Activated T-helper 1 cell treated with anti-CD3 and anti-CD28 coated beads, Interleukin-2, amount 50 U/mL, for 16 hours (primary cell): ENCODE data around the gene APOL3.
"Not testable (repeated sequence)": the region's sequence is repeated elsewhere in the genome, so short reads cannot be mapped to it uniquely, and the experiment has no call there.

Source experiments
- DNase-seq, 2 donors: peaks; one replicate each; pipeline ENCODE4 v3.0.0-alpha.2; 2020; ENCODE audit warnings: low read depth in 1 of 2, low spot score in 1 of 2

The APOL3 gene

DNA sequence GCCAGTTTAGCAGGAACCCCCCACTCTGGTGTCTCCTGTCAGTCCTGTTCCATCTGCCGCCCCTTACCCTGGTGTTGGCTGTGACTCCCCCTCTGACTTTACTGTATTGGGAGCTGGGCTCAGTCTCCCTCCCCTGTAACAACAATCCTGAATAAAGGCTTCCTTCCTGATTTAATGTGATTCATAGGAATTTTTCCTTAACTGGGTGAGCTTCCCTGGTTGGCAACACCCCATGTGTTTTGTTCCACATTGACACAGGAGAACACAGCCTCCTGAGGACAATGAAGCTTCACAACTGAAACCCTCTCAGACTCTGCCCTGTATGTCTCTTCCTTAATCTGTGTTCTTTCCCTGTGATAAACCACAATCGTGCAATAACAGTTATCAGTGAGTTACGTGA is 32.6 kb upstream of the APOL3 start:
- no peak for DNase-seq

DNA sequence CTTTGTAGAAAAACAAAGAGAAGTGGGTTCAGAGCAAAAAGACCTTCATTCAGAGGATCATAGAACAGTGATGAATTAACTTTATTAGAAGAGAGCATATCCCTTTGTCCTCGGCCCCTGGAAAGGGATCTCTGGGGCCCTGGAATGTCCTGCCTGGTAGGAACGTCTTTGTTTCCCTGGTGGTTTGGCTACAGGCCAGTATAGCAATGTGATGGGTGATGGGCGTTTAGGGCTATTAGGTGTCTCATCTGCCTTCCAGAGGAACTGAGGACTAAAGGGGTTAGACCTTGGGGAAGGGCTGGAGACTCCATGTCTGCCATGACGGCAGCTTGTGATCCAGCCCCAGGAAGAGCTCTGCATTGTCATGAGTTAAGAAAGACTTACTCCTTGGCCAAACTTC is 32.0 kb upstream of the APOL3 start:
- DNase-seq, result no peak

DNA sequence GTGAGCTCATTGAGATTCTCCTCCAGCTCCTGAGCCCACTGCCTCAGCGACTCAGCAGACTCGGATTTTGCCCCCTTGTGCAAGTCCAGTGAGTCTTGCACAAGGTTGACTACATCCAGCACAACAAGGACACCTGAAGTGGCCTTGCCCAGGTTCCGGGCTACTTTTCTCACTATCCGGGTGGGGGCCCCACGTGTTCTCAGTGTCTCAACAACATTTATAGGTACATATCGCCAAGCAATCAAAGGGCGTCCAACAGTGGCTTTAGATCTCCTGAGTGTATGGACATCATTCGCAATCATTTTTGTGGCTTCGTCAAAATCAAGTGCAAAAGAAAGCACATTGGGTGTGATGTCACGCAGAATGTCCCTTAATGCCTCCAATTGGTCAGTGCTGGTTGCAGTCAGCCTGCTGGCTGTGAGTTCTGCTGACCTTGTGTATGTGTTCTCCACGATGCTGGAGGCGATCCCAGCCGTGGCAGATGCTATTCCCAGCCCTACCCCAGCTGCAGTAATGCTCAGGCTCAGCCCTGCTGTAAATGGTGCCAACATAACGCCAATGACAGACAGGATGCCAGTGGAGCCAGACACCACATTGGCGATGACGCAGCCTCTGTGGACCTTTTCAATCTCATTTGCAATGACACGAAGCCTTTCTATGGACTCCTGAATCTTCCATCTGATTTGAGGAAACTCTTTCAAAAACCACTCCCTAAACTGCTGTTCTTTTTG is 30.7 kb upstream of the APOL3 start:
- DNase-seq, result no peak

- DNase-seq, result not testable (repeated sequence)
Measured at GRCh38 chr22:36187862-36188261, 27.3 kb upstream of the APOL3 start.

GRCh38 chr22:36185828-36186624 is 25.5 kb upstream of the APOL3 start:
- DNase-seq, result no peak

- no peak for DNase-seq
Measured at GRCh38 chr22:36184433-36185025, 24.0 kb upstream of the APOL3 start.

DNA sequence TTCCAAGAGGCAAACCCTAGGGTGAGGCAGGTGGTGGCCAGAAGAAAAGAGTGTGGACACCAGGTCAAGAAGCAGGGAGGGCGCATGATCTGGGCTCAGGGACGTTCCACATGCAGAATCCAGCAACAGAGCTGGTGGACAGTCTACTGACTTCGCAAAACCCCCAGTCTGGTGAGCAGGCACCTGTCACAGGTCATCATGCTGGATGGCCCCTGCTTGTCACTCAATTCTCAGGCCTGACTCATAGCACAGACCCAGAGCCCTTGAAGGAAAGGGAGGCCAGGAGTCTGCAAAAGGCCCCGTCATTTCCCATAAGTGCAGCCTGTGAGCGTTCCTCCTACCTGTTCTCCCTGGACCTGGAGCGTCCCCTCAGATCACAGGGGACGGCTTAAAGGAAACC is 22.9 kb upstream of the APOL3 start:
- no peak for DNase-seq

DNA sequence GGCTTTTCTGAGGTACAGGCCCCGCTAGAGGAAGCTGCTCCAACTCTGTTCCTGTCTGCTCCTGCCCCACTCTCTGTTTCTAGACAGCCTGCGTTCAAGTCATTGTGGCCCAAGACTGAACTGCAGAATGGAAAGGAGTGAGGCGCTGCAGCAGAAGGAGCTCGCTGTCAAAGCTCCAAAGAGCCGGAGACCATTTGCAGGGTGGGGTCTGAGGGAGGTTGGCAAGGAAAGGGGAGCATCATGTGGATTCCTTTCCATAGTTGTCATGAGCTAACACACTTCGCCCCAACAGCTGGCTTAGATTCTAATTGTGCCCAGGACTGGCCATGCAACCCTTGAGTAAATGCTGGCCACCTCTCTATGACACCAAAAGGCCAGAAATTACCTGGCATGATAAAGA is 22.3 kb upstream of the APOL3 start:
- DNase-seq, result no peak

GRCh38 chr22:36182056-36182455 is 21.5 kb upstream of the APOL3 start:
- DNase-seq, result no peak

- DNase-seq, result no peak
Measured at GRCh38 chr22:36180928-36181327, 20.4 kb upstream of the APOL3 start.

GRCh38 chr22:36180038-36180880 is 19.7 kb upstream of the APOL3 start:
- peak; percentile 70 to 85 for DNase-seq

GRCh38 chr22:36177160-36177559 is 16.6 kb upstream of the APOL3 start:
- DNase-seq, result no peak

GRCh38 chr22:36175892-36176291 is 15.3 kb upstream of the APOL3 start:
- no peak for DNase-seq

DNA sequence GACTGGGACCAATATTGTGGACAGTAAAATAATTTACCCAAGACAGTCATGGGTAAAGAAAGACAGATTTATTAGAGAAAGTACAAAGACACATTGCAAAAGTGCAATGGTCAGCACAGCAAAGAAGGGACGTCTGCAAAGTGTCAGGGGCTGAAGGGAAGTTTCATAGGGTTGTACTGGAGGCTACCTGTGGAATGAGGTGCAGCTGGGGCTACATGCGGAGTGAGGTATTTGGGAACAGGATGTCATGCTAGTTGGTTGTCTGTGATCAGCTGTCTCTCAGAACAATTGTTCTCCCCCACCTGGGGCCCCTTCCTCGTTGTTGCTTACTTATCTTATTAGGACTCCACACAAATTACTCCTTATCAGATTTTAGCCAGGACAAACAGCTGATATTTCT is 11.4 kb upstream of the APOL3 start:
- no peak for DNase-seq

DNA sequence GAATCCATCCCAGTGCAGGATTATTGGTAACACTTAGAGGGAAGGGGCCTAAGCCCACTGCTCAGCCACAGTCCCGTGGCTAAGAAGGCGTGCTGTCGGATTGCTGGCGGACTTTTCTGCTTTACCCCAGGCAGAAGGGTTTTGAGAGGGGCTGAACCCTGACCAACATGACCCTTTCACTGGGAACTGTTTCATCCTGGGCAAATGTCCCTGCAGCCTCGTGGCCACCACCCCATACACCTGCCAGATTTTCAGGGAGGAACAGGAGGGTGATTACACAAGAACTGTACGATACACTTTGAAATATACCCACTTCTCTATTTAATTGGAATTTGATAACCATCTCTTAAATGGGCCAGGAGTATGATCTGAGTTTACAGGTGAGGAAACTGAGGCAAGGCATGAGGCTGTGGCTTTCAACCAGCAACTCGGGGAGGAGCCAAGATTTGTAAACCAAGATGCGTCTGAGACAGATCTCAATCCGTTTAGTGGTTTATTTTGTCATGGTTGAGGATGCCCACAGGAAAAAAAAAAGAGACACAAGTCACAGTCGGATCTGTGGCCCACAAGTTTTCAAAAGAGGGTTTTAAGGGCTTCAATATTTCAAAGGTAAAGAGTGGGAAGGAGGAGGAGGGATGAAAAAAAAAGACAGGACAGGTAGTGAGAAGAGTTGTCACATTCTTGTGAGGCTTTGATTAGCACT is 6.1 kb upstream of the APOL3 start:
- DNase-seq, result no peak

DNA sequence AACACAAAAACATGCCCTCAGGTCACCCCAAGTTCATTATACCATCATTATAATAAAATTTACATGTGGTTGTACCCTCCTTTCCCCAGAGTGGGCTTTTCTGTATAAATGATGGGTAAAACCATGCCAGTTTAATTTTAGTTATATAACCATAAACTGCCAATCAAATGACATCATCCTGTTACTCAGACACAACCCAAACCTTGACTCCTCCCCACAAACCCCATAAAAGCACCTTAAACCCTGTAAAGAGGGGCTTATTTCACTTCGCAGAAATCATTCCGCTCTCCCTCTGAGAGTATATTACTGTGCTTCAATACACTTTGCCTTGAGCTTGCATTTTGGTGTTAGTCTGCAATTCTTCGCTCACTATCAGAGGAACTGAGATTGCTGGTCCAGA is 5.5 kb upstream of the APOL3 start:
- no peak for DNase-seq

DNA sequence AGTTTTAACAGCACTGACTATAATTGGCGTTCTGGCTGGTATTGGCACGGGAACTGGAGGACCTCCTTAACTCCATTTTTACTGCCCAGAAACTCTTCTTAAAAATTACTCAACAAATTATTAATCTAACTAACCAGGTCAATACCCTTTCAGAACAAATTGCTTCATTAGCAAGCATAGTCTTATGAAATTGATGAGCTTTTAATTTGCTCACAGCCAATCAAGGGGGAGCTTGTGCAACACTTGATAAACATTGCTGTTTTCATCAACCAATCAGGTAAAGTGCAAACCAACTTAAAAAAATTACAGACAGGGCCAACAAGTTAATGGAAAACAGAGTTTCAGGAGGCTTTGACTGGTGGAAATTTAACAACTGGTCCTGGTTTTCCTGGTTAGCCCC is 4.6 kb upstream of the APOL3 start:
- no peak for DNase-seq

GRCh38 chr22:36164621-36165020 is 4.1 kb upstream of the APOL3 start:
- DNase-seq, result no peak

DNA sequence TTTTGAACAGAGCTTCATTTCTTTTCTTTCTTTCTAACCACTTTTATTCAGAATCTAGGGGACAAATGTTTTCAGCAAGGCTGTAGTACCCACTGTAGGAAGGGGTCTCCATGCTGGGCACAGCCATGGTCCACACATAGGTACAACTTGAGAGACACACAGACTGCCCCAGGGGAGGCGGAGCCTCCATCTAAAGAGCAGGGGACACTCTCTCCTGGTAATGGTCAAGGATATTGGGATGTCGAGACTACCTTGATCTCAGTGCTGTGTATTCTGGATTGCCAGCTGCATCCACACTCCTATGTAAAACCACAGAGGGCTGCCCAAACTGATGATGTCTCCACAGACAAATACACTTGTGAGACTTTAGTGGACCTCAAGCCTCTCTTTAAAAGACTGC is 2.9 kb upstream of the APOL3 start:
- DNase-seq, result no peak

DNA sequence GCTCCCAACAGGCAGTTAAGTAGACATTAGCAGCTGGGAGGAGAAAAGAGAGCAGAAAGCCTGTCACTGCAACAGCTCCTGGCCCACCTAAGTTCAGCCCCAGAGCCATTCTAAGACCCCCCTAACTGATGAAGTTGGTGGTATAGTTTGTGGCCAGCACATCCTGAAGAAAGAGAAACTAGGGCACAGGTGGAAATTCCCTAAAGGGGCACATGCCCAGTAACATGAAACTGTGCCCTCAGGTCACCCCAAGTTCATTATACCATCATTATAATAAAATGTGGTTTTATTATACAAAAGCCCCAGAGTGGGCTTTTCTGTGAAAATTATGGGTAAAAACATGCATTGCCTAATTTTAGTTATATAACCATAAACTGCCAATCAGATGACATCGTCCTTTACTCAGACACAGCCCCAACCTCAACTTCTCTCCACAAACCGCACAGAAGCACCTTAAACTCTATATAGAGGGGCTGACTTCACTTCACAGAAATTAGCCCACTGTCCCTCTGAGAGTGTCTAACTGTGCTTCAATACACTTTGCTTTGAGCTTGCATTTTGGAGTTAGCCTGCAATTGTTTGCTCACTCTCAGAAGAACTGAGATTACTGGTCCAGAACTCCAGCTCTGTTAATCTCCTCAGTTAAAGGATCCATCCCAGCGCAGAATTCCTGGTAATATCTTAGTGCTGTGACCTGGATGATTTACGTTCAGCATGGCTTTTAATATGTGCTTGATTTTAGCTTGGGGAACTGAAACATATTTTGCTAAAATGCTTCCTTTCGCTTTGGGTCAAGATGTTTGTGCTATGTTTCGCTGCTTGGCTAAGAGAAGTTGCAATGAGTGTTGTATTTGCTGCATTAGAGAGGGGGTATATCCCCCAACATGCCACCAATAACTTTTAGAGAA is 1.8 kb upstream of the APOL3 start:
- DNase-seq, result no peak
